Common myeloid progenitor, CD34-positive (primary cell): ENCODE results near the gene CYP1A1.

Experiments
- CTCF ChIA-PET: fragments of 350-600 bp; sonication (Branson Sonifier 250); formaldehyde crosslinking; loops from one replicate; lab custom pipeline; 2021; ENCODE audit warnings: antibody characterized with exemption; lab: Charles Lee
- POLR2A ChIA-PET: fragments of 350-600 bp; sonication (Branson Sonifier 250); formaldehyde crosslinking; loops from one replicate; lab custom pipeline; 2021; ENCODE audit warnings: antibody characterized with exemption; lab: Charles Lee
- DNase-seq, 3 donors: peaks; one replicate each; pipeline versions ENCODE4 v3.0.0 to v3.0.0-alpha.2; 2013
- H3K27ac ChIP-seq, 2 experiments: 1 replicate in 1 of 2; 2 replicates in 1 of 2; pipeline ENCODE4 v1.7.0; 2013; ENCODE audit warnings: inconsistent platforms in 2 of 2, low read length in 2 of 2, mild to moderate bottlenecking in 2 of 2, low read depth in 1 of 2, moderate library complexity in 1 of 2; ENCODE audit not compliant: severe bottlenecking in 2 of 2, insufficient read depth in 1 of 2, poor library complexity in 1 of 2
- H3K27me3 ChIP-seq, 5 experiments: replicated peaks in 2 of 5; 1 replicate in 3 of 5; 2 replicates in 2 of 5; pipeline versions ENCODE4 v1.6.1 to v1.7.0; 2013; ENCODE audit warnings: low read length in 4 of 5, mild to moderate bottlenecking in 2 of 5, moderate library complexity in 2 of 5, inconsistent platforms in 1 of 5; ENCODE audit not compliant: insufficient read depth in 5 of 5, control insufficient read depth in 4 of 5
- H3K36me3 ChIP-seq, 4 experiments: 1 replicate in 2 of 4; 2 replicates in 2 of 4; pipeline versions ENCODE4 v1.6.1 to v1.7.0; 2013; ENCODE audit warnings: low read length in 3 of 4, control low read depth in 1 of 4, mild to moderate bottlenecking in 1 of 4; ENCODE audit not compliant: control insufficient read depth in 4 of 4, insufficient read depth in 4 of 4
- H3K4me1 ChIP-seq, 4 experiments: 1 replicate in 3 of 4; 2 replicates in 1 of 4; pipeline versions ENCODE4 v1.6.1 to v1.7.1; 2013; ENCODE audit warnings: low read length in 3 of 4, mild to moderate bottlenecking in 3 of 4, control low read depth in 1 of 4, inconsistent platforms in 1 of 4, moderate library complexity in 1 of 4; ENCODE audit not compliant: control insufficient read depth in 4 of 4, insufficient read depth in 4 of 4; ENCODE audit errors: control extremely low read depth in 1 of 4
- H3K4me3 ChIP-seq, 7 experiments: 1 replicate in 4 of 7; 2 replicates in 3 of 7; pipeline versions ENCODE4 v1.5.1 to v1.7.0; 2013; ENCODE audit warnings: mild to moderate bottlenecking in 7 of 7, low read length in 6 of 7, moderate library complexity in 6 of 7, inconsistent platforms in 2 of 7, low read depth in 2 of 7, control low read depth in 1 of 7; ENCODE audit not compliant: insufficient read depth in 4 of 7, control insufficient read depth in 1 of 7; ENCODE audit errors: extremely low read depth in 1 of 7
- H3K9me3 ChIP-seq, 5 experiments: 1 replicate in 4 of 5; 2 replicates in 1 of 5; pipeline versions ENCODE4 v1.6.1 to v1.7.1; 2013; ENCODE audit warnings: low read length in 4 of 5, mild to moderate bottlenecking in 2 of 5, inconsistent platforms in 1 of 5, low read depth in 1 of 5, moderate library complexity in 1 of 5; ENCODE audit not compliant: control insufficient read depth in 4 of 5, insufficient read depth in 2 of 5; ENCODE audit errors: control extremely low read depth in 1 of 5
- WGBS: methylation state at CpG from one replicate; pipeline ENCODE4 v1.1.5; 2013; ENCODE audit not compliant: insufficient coverage; 5-methylcytosine and 5-hydroxymethylcytosine counted together

The CYP1A1 gene

DNA sequence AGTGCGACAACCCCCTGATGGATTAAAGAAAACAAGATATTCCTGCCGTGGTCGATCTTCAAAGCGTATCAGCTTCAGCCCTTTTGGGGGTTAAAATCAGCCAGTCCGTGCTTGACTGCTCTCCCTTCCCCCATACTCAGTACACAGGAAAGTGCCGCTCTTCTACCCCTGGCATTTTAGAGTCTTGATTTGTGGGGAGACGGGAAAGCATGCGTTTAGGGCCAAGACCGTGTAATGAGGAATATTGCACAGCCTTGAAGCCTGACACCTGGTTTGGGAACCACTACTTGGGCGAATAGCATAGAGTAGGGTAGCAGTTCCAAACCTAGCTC lies 29.0 kb downstream of the CYP1A1 start:
- Histone ChIP-seq H3K4me3 (peak overlapping the region; percentile 93 to 99 (median 97)), H3K9me3 (no peaks in the 10 kb centered on the region), H3K27ac (peak overlapping the region; percentile 92 to 98), H3K4me1 (peaks cover 9 to 23% (median 17%) of the 10 kb centered on the region in 4 experiments), H3K36me3 (no peaks in the 10 kb centered on the region), H3K27me3 (no peaks in the 10 kb centered on the region)
- 13% methylated on average over 6 of the region's 10 CpGs for WGBS
- DNase-seq, result no peak
- CTCF ChIA-PET, result interaction anchor here (1.5 to 1.7 kb wide), 2 partner anchors 61 to 75 kb away, joined by 3 to 10 read pairs; no protein-coding TSS in a partner anchor
- POLR2A ChIA-PET, result no interaction called here

DNA sequence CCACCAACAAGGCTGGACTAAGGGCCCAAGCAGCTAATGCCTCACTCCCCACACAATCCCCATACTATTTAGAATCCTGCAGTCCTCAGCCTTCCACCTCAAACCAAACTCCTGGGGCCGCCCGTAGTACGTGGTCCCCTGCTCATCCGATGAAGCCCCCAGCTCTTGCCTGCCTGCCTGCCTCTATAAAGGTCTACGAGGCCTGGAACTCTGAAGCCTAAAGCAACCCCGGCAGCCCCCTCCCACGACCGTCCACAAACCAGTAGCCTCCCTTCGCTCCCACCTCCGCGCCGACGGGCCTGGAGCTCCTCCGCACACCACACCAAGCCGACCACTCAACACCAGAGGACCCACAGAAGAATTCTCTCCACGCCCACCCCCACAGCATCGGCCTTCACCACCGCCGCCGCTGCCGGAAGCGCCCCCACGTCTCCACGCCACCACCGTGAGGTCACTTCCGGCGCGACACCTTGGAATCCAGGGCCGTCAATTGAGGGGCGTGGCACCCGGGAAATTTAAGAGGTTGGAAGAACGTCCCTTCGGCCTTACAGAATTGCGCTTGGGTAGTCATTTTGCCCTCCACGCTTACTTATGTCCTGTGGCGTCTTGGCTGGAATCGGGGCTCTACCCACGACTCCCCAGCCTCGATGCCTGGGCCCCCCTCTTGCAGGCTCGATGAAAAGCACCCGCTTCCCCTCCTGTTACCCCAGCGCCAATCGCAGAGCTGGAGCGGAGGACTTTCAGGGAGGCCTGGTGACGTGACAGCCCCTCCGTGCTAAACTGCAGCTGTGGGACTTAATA lies 29.5 kb downstream of the CYP1A1 start, which contains the start of gene EDC3:
Gene EDC3, minus strand, starts transcription at position 428 of the 801 bp plus-strand sequence. CDS start 20,900 bp downstream, outside the sequence.
- no peaks in the 10 kb centered on the region for H3K27me3 ChIP-seq
- peak within 1 kb of the TSS; percentile 92 to 98 for H3K27ac ChIP-seq
- POLR2A ChIA-PET, result no interaction called here
- no peaks in the 10 kb centered on the region for H3K36me3 ChIP-seq
- H3K9me3 ChIP-seq, result no peaks in the 10 kb centered on the region
- 0% methylated on average over 39 of the region's 46 CpGs for WGBS
- H3K4me1 ChIP-seq, result peaks cover 9 to 23% (median 17%) of the 10 kb centered on the region in 4 experiments
- DNase-seq, result peak; percentile 92 to 95 (median 94)
- CTCF ChIA-PET, result interaction anchor here (1.0 to 1.7 kb wide), 3 partner anchors 61 to 74 kb away, joined by 3 to 10 read pairs (median 4); no protein-coding TSS in a partner anchor
- peak within 1 kb of the TSS; percentile 93 to 99 (median 97) for H3K4me3 ChIP-seq

DNA sequence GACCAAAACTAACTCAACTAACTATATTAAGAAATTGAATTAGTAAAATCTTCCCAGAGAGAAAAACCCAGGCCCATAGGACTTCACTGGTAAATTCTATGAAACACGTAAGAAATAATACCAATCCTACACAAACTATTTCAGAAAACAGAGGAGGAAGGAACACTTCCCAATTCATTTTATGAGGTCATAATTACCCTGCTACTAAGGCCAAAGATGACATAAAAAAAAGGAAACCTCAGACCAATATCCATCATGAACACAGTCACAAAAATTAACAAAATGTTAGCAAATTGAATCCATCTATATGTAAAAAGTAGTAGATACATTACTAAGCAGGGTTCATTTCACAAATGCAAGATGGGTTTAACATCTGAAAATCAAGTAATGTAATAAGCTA lies 33.0 kb downstream of the CYP1A1 start:
- no peak for DNase-seq
- Histone ChIP-seq H3K27me3 (no peaks in the 10 kb centered on the region), H3K36me3 (peaks cover 0 to 5% (median 0%) of the 10 kb centered on the region in 4 experiments), H3K4me1 (peaks cover 9 to 23% (median 17%) of the 10 kb centered on the region in 4 experiments), H3K4me3 (no peak overlapping the region), H3K9me3 (no peaks in the 10 kb centered on the region), H3K27ac (no peak overlapping the region)
- ChIA-PET CTCF (no interaction called here), POLR2A (no interaction called here)
- WGBS, result no CpG with 5 or more reads among the region's 1 CpG

DNA sequence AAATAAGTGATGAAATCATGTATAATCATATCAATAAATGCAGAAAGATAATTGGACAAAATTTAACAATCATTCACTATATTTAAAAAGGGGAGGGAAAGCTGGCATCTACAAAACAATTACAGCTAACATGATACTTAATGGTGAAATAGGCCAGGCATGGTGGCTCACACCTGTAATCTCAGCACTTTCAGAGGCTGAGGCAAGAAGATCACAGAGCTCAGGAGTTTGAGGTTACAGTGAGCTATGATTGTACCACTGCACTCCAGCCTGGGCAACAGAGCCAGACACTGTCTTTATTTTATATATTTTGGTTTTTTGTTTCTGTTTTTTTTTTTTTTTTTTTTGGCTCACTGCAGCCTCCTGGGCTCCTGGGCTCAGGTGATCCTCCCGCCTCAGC lies 41.6 kb downstream of the CYP1A1 start:
- no CpG with 5 or more reads among the region's 1 CpG for whole genome bisulfite sequencing
- no peak overlapping the region for H3K27ac ChIP-seq
- H3K4me3 ChIP-seq, result no peak overlapping the region
- ChIA-PET CTCF (interaction anchor here (0.7 to 2.0 kb wide), 3 partner anchors 48 to 70 kb away, joined by 3 to 4 read pairs (median 3); no protein-coding TSS in a partner anchor), POLR2A (no interaction called here)
- H3K36me3 ChIP-seq, result peaks cover 3 to 20% (median 10%) of the 10 kb centered on the region in 4 experiments
- H3K27me3 ChIP-seq, result no peaks in the 10 kb centered on the region
- H3K9me3 ChIP-seq, result peaks cover 0 to 5% (median 0%) of the 10 kb centered on the region in 5 experiments
- H3K4me1 ChIP-seq, result no peaks in the 10 kb centered on the region
- no peak for DNase-seq

DNA sequence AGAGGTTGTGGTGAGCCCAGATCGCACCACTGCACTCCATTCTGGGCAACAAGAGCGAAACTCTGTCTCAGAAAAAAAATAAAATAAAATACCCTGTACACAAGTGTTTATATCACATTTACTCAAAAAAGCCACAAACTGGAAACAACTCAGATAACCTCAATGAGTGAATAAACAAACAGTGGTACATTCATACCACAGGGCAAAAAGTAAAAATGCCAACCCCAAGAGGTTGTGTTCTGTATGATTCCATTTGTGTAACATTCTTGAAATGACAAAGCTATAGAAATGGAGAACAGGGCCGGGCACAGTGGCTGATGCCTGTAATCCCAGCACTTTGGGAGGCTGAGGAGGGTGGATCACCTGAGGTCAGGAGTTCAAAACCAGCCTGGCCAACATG lies 42.4 kb downstream of the CYP1A1 start:
- Histone ChIP-seq H3K4me1 (no peaks in the 10 kb centered on the region), H3K27ac (no peak overlapping the region), H3K36me3 (peaks cover 3 to 20% (median 10%) of the 10 kb centered on the region in 4 experiments), H3K4me3 (no peak overlapping the region), H3K9me3 (peaks cover 0 to 5% (median 0%) of the 10 kb centered on the region in 5 experiments), H3K27me3 (no peaks in the 10 kb centered on the region)
- 93% methylated on average over 3 of the region's 3 CpGs for WGBS
- POLR2A ChIA-PET, result interaction anchor here (1.0 kb wide), 1 partner anchor 68 kb away, joined by 3 read pairs; no protein-coding TSS in a partner anchor
- DNase-seq, result no peak
- CTCF ChIA-PET, result interaction anchor here (1.4 to 2.0 kb wide), 3 partner anchors 47 to 86 kb away, joined by 3 to 4 read pairs (median 3); no protein-coding TSS in a partner anchor

DNA sequence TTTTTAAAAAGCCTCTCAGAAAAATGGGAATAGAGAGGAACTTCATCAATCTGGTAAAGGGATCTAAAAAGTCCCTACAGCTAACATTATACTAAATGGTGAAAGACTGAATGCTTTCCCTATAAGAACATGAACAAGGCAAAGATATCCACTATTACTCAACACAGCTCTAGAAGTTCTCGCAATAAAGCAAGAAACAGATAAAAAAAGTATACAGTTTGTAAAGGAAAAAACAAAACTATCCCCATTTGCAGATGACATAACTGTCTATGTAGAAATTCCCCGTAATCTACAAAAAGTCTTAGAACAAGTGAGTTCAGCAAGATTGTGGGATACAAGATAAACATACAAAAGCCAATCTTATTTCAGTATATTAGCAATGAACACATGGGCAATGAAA lies 44.9 kb downstream of the CYP1A1 start:
- Histone ChIP-seq H3K27ac (no peak overlapping the region), H3K27me3 (no peaks in the 10 kb centered on the region), H3K36me3 (peaks cover 3 to 10% (median 7%) of the 10 kb centered on the region in 4 experiments), H3K4me1 (no peaks in the 10 kb centered on the region), H3K4me3 (no peak overlapping the region), H3K9me3 (peaks cover 0 to 5% (median 0%) of the 10 kb centered on the region in 5 experiments)
- WGBS, result no CpG with 5 or more reads among the region's 2 CpGs
- POLR2A ChIA-PET, result no interaction called here
- CTCF ChIA-PET, result no interaction called here
- DNase-seq, result no peak

DNA sequence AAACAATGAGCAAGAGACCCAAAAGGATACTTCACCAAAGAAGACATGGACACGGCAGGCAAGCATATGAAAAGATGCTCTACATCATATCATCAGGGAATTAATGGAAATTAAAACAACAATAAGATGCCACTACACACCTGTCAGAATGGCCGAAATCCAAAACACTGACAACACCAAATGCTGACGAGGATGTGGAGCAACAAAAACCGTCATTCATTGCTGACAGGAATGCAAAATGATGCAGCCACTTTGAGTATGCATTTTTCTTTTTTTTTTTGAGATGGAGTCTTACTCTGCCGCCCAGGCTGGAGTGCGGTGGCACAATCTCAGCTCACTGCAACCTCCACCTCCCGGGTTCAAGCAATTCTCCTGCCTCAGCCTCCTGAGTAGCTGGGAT lies 48.5 kb downstream of the CYP1A1 start:
- ChIA-PET POLR2A (no interaction called here), CTCF (interaction anchor here (1.1 to 1.3 kb wide), 2 partner anchors 13 to 41 kb away, joined by 4 read pairs; no protein-coding TSS in a partner anchor)
- H3K27me3 ChIP-seq, result no peaks in the 10 kb centered on the region
- H3K36me3 ChIP-seq, result peaks cover 0 to 18% (median 12%) of the 10 kb centered on the region in 4 experiments
- H3K9me3 ChIP-seq, result no peaks in the 10 kb centered on the region
- H3K4me1 ChIP-seq, result no peaks in the 10 kb centered on the region
- 95% methylated on average over 4 of the region's 7 CpGs for WGBS
- no peak for DNase-seq
- H3K4me3 ChIP-seq, result no peak overlapping the region
- no peak overlapping the region for H3K27ac ChIP-seq
